Measurements from ENCODE around the gene SHLD1.
A peak's percentile ranks its signal among the peaks of the same experiment; 100 is the strongest.

Gene SHLD1

DNA sequence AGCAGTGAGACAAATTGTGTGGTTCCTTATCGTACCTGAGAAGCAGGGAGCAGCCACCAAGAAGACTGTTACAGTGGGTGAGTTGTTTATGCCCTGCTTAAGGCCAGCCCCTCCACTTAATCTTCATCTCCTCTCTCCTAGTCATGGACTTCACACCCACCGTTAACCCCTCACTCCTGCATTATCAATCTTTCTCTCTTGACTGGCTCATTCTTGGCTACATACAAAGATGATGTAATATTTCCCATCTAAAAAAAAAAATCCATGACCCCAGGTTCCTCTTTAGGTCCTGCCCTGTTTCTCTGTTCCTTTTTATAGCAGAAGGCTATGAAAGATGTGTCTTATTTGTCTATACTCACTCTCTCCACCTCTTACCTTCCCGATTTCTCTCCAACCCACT, 72.4 kb downstream of the SHLD1 start:
- DNase-seq = no peak

- DNase-seq = no peak
Observed at GRCh38 chr20:5825130-5825719, 75.0 kb downstream of the SHLD1 start.

DNA sequence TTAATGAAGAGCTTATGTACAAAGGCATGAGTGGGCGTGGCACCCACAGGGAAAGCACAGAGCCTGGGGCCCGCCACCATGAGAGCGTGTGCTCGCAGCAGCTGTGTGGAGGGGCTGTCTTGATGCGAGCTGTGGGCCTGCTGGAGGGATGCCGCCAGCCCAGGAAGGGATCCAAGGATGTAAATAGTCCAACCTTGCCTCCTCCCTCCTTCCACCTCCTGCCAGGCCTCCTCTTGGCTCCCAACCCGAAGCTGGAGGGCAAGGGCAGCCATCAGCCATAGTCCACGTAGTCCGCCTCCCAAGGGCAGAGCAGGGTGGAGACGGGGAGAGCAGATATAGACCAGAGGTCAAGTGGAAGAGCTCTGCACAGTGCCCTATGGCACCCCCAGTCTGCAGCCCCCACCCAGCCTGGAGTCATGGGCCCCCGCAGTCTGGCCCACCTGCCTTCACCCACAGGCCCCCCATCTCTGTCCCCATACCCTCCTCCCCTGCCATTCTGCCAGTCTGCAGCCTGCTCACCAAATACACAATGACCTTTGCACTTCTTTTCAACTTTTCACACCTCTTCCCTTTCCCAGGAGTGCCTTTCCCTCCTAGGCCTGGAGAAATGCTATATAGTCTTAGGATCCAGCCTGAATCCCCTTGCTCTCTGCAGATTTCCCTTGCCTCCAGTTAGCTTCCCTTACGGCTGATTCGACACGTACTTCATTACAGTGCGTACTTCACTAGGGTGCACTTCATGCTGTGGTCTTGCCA, 77.1 kb downstream of the SHLD1 start:
- no peak for DNase-seq

DNA sequence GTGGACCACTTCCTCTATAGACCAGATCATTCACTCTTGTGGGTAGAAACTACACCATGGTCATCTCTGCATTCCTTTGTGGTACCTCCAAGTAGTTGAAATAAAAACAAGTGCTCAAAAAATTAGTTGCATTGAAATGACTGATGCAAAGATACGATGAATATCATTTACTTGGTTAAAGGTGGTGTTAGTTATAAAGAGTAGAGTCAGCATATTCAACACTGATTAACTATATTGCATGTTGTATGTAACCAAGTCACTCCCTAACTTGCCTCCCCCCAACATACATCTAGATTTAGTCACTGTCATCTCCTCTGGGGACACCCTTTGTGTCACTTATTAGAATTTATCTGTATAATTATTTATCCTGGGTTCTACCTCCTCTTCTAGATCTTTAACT, 77.7 kb downstream of the SHLD1 start:
- no peak for DNase-seq

DNA sequence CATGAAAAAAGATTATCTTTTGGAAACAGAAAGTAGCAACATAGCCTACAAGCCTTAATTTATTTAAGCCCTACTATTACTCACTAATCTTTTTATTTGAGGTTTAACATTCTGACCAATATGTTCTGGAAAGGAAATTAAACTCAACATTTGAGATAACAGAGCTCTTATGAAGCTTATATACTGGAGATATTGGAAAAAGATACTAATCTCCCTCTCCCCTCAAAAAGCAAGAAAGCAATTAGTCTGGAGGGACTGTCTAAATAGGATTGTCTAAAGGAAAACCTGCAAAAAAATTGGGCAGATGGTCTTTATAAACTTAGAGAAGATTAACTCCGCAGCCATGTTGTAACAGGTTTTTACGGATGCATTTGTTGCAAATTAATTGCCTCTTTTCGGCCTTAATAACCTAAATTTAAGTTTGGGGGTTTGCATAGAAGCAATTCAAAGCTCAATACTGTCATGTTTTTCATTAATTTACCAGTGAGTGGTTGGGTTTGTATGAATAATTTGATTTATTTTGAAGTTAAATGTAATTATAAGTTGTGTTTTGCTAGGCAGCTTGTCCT, 79.1 kb downstream of the SHLD1 start:
- DNase-seq = no peak

DNA sequence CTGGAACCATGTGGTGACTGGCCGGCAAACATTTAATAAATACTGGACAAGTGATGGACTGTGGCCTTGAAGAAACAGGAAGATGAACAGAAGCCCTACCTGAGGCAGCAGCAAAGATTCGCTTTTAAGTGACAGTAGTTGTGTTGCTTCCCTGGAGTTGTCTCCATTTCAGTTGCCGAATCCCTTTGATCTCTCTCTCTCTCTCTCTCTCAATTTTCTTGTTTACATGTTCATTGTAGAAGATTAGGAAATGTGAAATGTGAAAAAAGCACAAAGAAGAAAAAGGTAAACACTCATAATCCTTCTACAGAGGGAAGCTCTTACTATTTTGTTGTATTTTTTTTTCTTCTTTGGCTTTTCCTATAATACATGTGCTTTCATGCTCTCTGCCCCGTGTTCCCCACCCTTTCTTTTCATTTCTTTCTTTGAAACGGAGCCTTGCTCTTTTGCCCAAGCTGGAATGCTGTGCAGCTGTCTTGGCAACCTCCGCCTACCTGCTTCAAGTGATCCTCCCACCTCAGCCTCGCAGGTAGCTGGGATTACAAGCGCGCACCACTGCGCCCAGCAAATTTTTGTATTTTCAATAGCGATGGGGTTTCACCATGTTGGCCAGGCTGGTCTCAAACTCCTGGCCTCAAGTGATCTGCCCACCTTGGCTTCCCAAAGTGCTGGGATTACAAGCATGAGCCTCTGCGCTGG, 81.5 kb downstream of the SHLD1 start:
- no peak for DNase-seq

- no peak for DNase-seq
Observed at GRCh38 chr20:5833309-5833941, 83.2 kb downstream of the SHLD1 start.

DNA sequence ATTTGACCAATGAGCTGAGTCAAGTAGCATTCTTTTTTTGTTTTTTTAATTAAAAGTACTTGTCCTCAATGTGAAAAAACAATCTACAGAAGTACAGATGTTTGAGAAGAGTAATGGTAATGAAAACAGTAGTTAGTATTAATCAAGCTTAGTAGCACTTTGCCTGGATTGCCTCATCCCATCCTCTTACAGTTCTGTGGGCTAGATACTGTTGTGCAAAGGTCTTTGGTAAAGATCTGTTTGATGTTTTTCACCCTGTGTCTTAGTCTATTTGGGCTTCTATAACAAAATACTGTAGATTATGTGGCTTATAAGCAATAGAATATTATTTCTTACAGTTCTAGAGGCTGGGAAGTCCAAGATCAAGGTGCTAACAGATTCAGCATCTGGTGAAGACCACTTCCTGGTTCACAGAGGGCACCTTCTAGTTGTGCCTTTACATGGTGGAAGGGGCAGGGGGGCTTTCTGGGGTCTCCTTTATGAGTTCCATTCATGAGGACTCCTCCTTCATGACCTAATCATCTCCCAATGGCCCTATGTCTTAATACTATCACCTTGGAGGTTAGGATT, 84.3 kb downstream of the SHLD1 start:
- DNase-seq = no peak

DNA sequence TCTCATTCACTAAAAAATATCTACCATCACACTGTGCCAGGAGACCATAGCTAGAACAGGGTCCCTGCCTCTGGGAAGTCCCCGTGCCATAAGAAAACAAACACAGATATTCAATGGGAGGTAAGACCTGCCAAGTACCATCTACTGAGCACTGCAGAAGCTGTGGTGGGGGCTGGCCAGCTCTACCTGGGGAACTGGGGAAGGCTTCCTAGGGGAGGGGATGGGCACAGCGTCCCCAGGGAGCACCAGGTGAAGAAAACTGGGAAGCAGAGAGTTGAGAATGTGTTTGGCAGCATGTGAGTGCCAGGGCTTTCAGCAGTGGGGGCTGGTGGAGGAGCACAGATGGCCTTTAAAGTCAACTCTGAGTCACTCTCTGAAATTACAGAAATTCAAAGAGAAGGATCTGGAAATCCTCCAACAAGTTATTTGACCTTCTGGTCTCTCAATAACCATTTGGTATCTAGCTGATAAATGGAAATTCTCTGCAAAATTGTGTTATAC, 85.2 kb downstream of the SHLD1 start:
- peak in 3 of 6 experiments; percentile 28 to 43 (median 36) for DNase-seq

DNA sequence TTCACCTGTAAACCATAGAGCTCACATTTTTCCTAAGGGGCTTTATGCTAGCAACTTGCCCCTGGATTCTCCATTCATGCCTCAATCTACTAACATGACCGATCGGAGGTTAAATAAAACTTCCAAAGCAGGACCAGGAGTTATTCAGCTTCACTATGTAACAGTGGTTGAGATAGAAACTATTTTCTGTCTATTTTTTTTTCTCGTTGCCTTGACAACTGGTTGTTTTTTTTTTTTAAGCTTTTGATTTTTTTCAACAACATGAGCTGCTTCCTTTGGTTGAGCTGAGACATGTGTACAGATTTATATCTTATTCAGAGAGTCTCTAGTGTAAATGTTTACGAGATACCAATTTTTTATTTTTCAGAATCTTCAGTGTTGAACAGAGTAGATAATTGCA, 85.7 kb downstream of the SHLD1 start:
- peak in 3 of 6 experiments; percentile 80 to 84 (median 81) for DNase-seq

DNA sequence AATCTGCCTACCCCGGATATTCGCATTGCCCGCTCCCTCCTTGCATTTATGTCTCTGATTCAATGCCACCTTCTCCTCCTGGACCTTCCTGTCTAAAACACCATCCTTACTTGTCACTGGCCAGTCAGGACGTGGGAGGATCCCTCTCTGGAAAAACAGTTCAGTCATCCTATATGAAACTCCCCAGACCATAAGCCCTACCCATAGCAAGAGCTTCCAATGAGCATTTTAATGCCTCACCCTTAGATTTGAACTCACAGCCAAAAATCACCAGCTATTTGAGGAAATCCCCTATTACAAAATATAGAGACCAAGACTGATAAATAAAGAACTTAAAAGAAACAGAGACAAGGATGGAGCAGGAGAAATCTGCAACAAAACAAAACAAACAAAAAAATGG, 86.4 kb downstream of the SHLD1 start:
- DNase-seq = no peak

GRCh38 chr20:5840411-5841002, 90.3 kb downstream of the SHLD1 start:
- no peak for DNase-seq

DNA sequence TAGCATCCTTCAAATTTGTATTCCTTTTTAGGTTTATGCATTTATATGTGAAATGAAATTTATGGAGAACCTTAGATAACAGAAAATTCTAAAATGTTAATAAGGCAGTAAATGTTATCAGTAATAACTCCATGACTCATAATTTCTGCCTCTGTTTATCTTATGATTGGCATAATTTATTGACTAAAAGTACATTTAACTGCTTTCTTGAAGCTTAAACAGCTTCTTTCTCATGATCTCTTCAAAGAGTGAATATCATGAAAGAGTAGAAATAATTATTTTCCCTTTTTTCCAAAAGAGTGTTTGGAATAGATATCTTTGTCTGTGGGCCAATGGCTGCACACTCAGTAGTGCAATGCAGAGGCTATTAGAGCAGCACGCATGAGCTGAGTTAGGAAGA, 91.3 kb downstream of the SHLD1 start:
- DNase-seq = no peak

- DNase-seq = no peak
Observed at GRCh38 chr20:5842465-5842864, 92.3 kb downstream of the SHLD1 start.

- DNase-seq = no peak
Observed at GRCh38 chr20:5843054-5843592, 92.9 kb downstream of the SHLD1 start.

DNA sequence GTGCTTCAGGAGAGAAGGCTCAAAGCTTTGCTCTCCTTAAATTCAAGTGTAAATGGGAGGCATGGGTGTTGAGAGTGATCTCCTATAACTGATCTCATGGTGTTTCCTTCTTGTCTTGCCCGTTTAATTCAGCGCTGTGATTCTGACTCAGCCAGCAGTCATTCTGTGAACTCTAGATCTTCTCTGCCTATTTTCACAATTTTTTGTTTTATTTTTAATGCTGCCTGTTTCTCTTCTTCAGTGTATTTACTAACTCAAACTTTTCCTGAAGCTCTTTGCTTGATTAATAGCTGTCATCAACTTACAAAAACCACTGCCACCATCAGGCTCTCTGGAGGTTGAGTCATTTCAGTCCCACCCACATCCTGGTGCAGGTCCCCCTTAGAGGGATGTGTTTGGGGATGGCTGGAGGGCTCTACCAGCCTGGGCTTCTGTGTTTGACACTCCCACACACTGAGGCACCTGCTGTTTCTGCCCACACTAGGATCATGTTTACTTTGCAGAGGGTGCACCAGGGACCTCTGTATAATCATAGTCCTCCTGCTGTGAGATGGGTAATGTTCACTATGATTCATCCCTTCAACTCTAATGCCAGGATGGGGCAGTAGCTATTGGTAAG, 94.0 kb downstream of the SHLD1 start:
- DNase-seq = no peak

- DNase-seq = peak in 1 of 6 experiments; percentile 3
Observed at GRCh38 chr20:5845681-5846615, 95.7 kb downstream of the SHLD1 start.

GRCh38 chr20:5848711-5849505, 98.7 kb downstream of the SHLD1 start:
- DNase-seq = no peak

GRCh38 chr20:5855939-5856338, 105.7 kb downstream of the SHLD1 start:
- no peak for DNase-seq

DNA sequence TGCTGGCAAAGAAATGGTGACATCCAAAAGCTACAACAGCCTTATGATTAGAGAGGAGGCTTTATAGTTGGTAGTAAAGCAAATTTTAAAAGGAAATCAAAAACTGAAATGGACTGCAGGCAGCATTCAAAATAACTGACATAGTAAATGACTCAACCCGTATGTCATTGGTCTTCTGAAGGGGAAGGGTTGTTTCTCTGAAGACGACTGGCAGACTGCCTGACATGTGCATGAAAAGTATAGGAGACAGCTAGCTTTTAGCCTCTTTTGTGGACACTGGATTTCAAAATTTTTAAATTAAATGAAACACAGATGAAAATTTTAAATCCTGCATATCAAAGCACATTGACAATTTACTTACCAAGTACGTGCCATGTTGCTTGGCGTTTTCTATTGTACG, 109.4 kb downstream of the SHLD1 start:
- DNase-seq = no peak

All from stimulated activated naive CD4-positive, alpha-beta T cell (primary cell).